Breast epithelium (tissue), 3 donors: ENCODE data around the gene OLFM4.

Source experiments
- POLR2A ChIP-seq: fragments of 450-650 bp; IDR thresholded peaks from one replicate; pipeline ENCODE4 v1.6.1; 2016; ENCODE audit warnings: antibody characterized with exemption, mild to moderate bottlenecking, moderate library complexity
- POLR2AphosphoS5 ChIP-seq, 3 donors: sonication (generic); formaldehyde crosslinking; IDR thresholded peaks; one replicate each; pipeline ENCODE4 v1.6.1; 2017; ENCODE audit warnings: antibody characterized with exemption in 3 of 3
- TF ChIP-seq, protein P1 (sequence below), 3 donors: fragments of 450-650 bp; IDR thresholded peaks; one replicate each; pipeline ENCODE4 v1.5.1; 2016 to 2017; ENCODE audit warnings: antibody characterized with exemption in 3 of 3, mild to moderate bottlenecking in 3 of 3, moderate library complexity in 3 of 3

DNA sequence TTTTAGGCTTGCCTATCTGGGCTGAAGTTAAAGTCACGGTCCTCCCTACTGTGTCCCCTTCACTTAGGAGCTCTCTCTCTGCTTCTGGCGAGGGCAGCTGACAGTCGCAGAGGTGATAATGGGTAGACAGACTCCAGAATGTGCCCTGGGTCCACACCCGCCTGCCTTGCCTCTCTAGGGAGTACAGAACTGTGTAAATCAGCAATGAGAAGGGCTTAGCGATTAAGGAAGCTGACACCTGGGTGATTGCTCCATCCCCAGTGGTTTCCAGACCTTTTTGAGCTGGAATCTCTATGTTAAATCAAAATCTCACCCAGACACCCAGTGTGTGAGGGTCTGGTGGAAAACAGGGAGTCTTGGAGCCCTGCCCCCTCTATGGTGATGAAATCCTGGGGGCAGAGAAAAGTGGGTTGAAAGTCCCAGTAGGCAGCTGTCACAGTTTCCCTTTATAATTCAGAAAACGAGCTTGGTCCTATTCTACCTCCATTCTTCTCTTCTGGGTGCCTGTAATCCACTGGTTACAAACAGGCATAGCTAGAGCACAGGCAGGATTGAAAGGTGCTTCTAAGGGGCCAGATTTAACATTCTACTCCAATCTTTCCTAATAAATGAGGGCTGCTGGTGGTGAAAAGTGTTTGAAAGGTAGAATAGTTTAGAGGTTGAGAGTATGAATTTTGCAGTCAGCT lies 46.9 kb downstream of the OLFM4 start:
- TF ChIP-seq POLR2A, result no peak
- TF ChIP-seq, protein P1, sequence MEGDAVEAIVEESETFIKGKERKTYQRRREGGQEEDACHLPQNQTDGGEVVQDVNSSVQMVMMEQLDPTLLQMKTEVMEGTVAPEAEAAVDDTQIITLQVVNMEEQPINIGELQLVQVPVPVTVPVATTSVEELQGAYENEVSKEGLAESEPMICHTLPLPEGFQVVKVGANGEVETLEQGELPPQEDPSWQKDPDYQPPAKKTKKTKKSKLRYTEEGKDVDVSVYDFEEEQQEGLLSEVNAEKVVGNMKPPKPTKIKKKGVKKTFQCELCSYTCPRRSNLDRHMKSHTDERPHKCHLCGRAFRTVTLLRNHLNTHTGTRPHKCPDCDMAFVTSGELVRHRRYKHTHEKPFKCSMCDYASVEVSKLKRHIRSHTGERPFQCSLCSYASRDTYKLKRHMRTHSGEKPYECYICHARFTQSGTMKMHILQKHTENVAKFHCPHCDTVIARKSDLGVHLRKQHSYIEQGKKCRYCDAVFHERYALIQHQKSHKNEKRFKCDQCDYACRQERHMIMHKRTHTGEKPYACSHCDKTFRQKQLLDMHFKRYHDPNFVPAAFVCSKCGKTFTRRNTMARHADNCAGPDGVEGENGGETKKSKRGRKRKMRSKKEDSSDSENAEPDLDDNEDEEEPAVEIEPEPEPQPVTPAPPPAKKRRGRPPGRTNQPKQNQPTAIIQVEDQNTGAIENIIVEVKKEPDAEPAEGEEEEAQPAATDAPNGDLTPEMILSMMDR (IDR thresholded peaks at IDR 0.05), result no peak
- TF ChIP-seq POLR2AphosphoS5 (IDR thresholded peaks at IDR 0.05), result no peak
